Measurements from ENCODE around the gene CNNM3.

The CNNM3 gene

DNA sequence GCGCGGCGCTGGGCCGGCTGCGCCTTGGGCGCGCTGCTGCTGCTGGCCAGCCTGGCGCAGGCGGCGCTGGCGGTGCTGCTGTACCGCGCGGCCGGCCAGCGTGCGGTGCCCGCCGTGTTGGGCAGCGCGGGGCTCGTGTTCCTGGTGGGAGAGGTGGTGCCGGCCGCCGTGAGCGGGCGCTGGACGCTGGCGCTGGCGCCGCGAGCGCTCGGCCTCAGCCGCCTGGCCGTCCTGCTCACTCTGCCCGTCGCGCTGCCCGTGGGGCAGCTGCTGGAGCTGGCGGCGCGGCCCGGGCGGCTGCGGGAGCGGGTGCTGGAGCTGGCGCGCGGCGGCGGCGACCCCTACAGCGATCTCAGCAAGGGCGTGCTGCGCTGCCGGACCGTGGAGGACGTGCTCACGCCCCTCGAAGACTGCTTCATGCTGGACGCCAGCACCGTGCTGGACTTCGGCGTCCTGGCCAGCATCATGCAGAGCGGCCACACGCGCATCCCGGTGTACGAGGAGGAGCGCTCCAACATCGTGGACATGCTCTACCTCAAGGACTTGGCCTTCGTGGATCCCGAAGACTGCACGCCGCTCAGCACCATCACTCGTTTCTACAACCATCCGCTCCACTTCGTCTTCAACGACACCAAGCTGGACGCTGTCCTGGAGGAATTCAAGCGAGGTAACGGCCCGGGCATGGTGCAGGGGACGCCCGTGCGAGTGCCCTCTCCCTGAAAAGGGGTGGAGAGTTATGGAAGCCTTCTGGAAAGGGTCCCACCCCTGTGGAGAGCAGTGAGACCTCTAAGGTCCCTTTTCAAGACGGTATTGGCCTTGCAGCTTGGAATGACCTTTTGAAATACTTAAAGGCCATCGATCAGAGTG, 1.0 kb downstream of the CNNM3 start:
- in situ Hi-C loops (cut with MboI; ENCODE audit: low sequenced_read_pairs): no loop called here

DNA sequence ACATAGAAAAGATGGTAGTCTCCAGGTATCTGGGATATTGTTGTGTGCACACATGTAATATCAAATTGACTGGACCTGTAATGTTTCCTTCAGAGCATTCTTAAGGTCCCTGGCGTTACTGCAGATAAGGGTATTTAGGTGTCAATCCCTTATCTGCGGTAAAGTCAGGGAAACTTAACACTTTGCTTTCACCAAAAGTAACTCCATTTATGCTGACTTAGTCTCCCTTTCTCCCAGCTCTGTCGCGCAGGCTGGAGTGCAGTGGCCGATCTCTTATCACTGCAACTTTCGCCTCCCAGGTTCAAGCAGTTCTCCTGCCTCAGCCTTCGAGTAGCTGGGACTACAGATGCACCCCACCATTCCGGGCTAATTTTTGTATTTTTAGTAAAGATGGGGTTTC, 1.8 kb downstream of the CNNM3 start:
- in situ Hi-C loops (cut with MboI; ENCODE audit: low sequenced_read_pairs): no loop called here

DNA sequence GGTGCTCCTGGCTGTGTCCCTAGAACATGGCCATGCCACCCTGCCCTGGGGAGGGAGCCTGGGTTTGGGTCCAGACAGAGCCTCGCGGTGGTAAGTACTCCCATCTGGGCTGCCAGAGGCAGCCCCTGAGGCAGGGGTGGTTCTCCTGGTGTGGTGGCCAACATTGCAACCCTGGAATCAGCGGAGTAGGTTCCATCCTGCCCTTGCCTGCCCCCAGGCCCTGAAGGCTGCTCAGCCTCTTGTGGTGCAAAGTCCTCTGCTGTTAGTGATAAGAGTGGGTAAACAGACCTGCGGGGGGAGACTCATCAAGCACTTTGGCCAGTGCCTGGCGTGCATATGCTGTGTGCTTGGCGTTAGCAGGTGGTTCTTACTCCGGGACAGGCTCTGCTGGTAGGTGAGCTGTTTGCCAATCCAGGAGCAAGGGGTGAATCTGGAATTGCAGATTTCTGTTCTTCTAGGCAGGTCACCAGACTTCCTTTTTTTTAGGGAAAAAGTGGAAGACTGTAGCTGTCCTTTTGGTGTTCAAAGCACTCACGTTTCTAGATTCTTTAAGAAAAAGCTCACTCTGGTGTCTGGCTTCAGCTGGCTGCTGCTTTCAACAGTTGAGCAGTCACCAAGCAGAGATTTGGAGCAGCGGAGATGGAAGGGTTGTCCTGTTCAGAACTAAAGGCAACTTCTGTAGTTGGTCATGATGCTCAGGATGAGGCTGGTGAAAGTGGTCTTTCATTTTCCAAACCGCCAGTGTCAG, 3.2 kb downstream of the CNNM3 start:
- in situ Hi-C loops (cut with MboI; ENCODE audit: low sequenced_read_pairs): no loop called here

DNA sequence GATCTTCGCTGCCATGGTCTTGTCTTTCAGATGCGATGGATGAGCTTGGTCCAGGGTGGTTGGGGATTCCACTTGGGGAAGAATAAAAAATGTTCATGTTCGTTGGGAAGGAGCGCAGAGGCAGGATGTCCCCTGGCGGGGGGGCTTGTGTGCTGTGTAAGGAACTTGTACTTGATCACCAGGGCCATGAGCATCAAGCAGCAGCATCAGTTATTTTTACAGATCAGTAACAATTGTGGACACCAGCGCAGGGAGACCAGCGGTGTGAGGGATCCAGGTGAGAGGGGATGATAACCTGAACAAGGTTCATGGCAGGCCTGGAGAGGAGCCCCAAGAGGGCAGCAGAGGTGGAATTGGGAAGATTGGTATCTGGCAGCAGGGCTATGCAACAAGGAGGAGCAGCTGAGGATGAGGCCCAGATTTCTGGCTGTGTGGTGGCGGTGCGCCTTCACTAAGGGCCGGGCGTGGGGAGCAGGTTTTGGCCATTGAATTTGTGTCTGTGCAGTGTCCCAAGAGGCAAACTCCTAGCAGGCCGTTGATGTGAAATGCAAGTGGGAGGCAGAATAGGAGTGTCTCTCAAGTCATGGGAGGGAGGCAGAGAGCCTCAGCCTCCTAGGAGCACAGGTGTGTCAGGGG, 3.9 kb downstream of the CNNM3 start:
- in situ Hi-C loops (cut with MboI; ENCODE audit: low sequenced_read_pairs): no loop called here

DNA sequence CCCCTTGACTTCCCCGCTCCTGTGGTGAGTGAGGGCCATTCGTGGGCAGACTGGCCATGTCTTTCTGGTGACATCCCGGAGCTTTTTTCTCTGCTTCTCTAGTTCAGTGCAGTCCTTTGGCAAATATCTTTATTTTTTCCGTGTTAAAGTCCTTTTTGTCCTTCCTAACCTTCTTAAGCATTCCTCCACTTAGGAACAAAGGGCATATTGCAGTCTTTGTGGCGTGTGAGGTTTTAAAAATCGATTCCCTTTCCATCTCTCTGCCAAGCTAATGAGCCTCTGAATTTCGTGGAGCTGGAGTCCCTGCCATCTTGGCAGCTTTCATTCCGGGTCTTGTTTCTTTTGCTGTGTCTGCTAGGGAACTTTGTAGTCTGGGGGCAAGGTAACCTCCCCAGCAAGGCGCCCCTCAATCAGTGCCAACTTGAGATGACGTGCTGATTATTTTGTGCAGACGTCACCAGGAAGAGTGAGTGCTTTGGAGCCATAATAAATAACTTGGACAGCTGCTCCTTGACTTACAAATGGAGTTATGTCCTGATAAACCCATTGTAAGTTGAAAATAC, 5.1 kb downstream of the CNNM3 start:
- in situ Hi-C loops (cut with MboI; ENCODE audit: low sequenced_read_pairs): no loop called here

DNA sequence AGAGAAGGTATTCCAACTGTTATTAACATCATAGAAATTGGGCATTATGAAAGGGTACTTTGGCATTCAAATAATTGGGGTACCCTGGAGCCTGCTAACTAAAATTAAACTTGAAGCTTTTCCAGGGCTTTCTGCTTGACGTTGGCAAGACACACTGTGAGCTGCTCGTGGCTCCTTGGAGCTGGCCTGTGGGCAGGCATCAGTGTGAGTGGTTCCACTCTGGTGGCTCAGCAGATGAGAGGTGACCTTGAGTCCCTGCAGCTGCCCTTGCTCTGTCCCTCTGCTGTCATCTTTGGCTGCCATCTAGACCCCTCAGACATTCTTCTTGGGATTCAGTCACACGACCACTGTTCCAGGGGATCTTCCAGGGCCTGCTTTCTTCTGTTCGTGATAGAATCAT, 6.7 kb downstream of the CNNM3 start:
- in situ Hi-C loops (cut with MboI; ENCODE audit: low sequenced_read_pairs): no loop called here

DNA sequence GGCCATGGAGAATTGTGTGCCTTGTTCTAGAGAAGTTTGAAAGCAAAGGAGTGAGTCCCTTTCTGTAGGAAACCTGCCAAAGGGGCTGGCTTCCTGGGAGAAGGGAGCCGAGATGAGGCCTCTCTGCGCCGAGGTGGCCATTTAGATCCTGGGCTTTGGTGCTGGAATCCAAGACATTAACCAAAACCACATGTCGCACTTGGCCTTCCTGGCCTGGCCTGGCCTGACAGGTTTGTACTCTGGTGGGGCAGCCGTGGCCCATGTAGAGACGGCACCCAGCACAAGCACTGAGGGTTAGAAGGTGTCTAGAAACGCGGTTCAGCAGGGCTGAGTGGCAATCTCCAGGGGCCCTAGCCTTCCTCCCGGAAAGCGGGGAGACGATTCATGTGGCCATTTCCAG, 7.1 kb downstream of the CNNM3 start:
- in situ Hi-C loops (cut with MboI; ENCODE audit: low sequenced_read_pairs): no loop called here

DNA sequence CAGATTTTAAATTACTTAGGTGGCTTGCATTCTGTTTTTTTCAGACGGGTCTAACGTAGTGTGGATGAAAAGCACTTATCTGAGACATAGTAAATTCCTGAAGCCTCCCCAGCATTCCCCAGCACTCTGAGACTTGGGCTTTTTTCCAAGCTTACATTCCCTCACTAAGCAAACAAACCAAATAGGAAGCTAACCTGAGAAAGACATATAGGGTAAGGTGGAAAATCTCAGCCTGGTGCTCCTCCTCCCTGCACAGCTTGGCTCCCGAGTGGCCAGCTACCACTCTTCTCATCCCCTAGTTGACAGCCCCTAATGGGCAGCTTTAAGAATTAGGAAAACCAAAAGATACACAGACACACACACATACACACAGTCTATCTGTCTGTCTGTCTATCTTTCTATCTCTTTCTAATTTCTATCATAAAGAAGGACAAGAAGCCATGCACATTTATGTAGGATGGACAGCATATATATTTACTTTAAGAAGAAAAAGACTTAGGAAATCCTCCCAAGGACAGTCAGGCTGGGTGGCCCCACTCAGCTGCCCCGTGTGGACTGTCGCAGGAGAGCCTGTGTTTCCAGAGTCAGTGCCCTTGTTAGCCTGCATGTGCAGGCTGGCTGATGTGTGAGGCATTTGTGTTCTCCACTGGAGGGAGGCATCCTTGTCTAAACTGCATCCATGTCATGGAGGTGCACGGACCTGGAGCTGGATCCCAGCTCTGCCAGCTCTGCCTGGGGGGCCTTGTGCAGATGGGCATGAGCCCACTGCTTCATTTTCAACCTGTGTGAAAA, 8.2 kb downstream of the CNNM3 start:
- in situ Hi-C loops (cut with MboI; ENCODE audit: low sequenced_read_pairs): no loop called here

DNA sequence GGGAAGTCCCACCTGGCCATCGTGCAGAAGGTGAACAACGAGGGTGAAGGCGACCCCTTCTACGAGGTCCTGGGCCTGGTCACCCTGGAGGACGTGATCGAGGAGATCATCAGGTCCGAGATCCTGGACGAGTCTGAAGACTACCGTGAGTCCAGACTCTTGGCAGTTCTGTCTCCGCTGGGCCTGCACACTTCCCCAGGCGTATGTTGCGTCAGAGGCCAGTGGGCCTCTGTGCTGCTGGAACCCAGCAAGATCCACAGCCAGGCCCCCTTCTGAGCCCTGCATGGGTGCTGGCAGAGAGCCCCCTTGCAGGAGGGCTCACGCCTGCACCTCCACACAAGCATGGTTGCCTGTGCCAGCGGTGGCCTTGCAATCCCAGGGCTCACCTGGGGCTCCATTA, 9.0 kb downstream of the CNNM3 start:
- in situ Hi-C loops (cut with MboI; ENCODE audit: low sequenced_read_pairs): no loop called here

DNA sequence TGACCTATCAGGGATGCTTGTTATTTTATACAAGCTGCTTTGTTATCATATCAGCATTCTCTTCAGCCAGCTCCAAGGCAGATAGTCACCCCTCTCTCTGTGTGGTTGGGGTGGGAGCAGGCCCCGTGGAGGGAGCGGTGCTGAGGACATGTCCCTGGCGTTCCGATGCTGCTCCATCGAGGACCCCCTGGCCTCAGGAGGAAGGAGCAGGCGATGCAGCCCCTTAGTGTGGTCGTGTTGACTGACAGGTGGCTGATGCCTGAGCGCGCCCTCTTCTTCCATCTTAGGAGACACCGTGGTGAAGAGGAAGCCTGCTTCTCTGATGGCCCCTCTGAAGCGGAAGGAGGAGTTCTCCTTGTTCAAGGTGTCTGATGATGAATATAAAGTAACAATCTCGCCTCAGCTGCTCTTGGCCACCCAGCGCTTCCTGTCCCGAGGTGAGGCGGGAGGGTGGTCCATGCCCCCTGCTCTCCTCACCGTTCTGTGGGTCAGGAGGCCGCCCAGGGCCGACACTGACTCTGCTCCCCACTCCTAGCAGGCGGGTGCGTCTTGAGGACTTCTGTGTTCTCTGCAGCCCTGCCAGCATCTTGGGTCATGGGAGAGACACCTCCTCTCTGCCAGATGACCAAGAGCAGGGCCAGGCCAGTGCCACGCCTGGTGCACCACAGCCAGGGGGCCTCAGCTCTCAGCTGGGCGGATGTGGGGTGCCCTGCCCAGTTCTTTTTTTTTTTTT, 10.6 kb downstream of the CNNM3 start:
- in situ Hi-C loops (cut with MboI; ENCODE audit: low sequenced_read_pairs): no loop called here

DNA sequence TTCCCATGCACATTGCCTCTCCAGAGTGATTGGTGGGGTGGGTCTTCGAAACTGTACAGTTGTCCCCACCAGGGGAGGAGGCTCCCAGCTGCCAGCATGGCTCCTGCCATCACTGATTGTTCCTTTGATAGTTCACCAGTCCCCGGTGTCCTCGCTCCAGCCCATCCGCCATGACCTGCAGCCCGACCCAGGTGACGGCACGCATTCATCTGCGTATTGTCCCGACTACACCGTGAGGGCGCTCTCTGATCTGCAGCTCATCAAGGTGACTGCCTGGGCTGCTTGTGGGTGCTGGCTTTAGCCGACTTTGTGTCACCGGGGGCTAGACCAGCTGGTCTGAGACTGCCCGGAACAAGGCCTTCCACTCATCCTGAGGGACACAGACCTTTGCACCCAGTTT, 12.4 kb downstream of the CNNM3 start:
- in situ Hi-C loops (cut with MboI; ENCODE audit: low sequenced_read_pairs): no loop called here

DNA sequence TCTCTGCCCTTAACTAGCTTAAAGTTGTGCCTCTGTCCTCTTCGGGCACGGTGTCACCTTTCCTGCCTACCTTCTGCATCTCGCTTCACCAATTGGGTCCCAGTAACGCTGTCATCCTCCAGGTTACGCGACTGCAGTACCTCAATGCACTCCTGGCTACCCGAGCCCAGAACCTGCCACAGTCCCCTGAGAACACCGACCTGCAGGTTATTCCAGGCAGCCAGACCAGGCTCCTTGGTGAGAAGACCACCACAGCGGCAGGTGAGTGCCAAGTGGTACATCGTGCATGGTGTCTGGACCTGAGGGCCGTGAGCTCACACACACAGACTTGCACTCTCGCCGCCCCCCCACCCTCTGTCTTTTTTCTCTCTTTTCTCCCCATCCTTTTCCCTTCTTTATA, 12.8 kb downstream of the CNNM3 start:
- in situ Hi-C loops (cut with MboI; ENCODE audit: low sequenced_read_pairs): no loop called here

DNA sequence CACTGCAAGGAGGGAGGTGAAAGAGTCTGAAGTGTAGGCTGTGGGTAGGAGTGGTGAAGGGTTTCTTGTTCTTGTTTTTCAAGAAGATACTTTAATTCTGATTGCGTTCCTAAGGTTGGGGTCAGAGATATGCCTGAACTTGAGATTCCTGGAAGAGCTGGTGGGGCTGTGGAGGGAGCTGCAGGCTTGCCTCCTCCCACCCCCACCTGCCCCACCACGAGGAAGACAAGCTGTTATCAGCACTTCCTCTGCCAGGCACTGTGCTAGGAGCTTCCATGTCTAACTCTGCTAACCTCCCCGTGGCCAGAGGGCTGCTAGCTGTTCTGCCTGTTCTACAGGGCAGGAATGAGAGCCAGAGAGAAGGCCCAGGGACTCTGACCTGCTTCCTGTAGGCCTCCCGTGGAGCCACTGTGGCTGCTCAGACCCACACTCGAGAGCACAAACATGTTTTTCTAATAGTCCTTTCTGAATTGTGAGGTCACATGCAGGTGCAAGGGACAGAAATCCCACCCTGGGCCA, 14.0 kb downstream of the CNNM3 start:
- in situ Hi-C loops (cut with MboI; ENCODE audit: low sequenced_read_pairs): no loop called here

DNA sequence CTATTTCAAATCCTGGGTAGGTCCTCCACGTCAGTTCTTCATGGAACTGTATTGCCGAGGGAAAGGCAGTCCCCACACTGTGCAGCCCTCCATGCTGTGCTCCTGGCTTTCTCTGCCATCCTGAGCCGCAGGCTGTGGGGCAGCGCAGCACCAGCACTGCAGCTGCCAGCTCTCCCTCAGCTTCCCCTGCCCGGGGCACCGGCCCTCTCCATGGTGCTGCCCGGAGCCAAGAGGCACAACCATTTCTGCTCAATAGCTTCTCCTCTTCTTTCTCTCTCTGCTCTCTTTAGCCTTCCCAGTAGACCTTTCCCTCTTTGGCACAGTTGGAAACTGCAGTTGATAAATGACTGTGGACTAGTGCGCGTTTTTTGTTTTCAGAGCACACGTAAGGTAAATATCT, 15.6 kb downstream of the CNNM3 start:
- in situ Hi-C loops (cut with MboI; ENCODE audit: low sequenced_read_pairs): no loop called here

DNA sequence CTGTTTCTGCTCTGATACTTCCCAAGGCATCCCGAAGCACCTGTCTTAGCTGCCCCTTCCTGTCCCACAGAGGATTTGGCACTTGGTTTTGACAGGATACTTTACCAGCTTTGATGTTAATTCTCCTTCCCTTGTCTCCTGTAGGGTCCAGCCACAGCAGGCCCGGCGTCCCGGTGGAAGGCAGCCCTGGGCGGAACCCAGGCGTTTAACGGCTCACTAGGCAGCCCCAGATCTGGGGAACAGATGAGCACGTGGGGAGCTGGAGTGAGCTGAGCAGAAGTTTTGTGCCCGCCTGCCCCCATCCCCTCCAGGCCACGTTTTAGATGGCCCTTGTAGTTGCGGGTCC, 16.3 kb downstream of the CNNM3 start:
- in situ Hi-C loops (cut with MboI; ENCODE audit: low sequenced_read_pairs): no loop called here

DNA sequence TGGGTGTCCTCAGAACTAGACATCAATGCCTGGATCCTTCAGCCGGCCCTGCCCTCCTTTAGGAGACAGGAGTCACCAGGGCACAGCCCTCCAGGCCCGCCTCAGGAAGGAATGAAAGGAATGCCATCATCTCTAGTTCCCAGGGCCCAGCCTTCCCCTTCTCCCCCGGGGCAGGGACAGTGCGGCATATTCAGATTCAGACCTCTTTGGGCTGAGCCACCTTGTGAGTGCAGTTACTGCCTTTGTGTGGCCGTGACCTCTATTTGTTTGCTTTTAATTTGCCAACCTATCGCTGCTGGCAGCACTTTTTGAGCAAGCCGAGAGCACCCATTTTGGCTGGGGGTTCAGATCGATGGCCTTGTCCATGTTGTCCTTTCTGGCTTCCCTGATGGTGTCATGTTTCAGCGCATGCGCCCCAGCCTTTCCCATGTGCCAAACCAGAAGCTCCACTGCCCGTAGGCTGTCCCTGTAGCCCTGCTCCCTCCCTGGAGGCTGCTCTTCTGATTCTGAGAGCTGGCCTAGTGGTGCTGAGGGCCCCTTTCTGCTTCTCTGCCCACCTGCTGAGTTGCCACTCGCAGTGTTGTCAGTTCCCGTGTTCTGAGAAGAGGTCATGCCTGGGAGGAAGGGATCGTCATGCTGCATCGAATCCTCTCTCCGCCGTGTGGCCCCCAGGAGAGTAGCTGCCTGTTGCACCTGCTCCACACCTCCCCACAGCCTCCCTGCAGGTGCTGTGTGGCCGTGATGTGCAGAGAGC, 16.9 kb downstream of the CNNM3 start:
- in situ Hi-C loops (cut with MboI; ENCODE audit: low sequenced_read_pairs): no loop called here

DNA sequence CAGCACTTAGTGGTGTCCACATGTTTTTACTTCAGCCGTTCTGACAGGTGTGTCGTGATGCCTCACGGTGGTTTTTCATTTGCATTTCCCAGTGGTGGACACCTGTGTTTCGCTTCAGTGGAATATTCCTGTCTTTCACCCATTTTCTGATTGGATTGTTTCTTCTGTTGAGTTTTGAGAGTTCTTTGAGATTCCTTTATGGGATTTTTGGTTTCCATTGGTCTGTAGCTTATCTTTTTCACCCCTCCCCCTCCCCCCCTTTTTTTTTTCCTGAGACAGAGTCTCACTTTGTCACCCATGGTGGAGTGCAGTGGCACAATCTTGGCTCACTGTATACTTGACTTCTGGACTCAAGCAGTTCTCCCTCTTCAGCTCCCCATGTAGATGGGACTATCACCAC, 19.8 kb downstream of the CNNM3 start:
- in situ Hi-C loops (cut with MboI; ENCODE audit: low sequenced_read_pairs): no loop called here

DNA sequence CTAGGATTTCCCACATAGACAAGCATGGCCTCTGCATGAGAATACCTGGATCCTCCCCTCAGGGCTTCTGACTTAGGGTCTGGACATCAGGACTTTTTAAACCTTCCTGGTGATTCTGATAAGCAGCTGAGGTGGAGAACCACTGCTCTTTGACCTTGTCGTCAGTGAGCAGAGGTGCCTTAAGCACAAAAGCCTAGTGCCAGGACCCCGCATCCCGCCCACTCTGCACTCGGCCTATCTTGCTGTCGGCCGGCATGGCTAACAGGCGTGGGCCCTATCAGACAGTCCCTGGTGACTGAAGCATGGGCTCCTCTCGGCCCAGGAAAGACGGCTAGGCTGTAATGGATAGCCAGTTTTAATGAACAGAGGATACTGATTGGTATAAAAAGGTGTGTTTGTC, 21.5 kb downstream of the CNNM3 start:
- in situ Hi-C loops (cut with MboI; ENCODE audit: low sequenced_read_pairs): no loop called here

Data from hTERT RPE-1 (cell line).